Measurements from ENCODE around the gene TEX13C.

Gene TEX13C

GRCh38 chrX:125340490-125340889, 20.8 kb downstream of the TEX13C start:
- no peak for DNase-seq
- no peaks in the 10 kb centered on the region for H3K9me3 ChIP-seq
- H3K36me3 ChIP-seq = no peaks in the 10 kb centered on the region
- intact Hi-C loops (cut with DNase I; ENCODE audit: low total_unique reads) = no loop called here
- H3K4me1 ChIP-seq = no peaks in the 10 kb centered on the region
- no peaks in the 10 kb centered on the region for H3K27me3 ChIP-seq
- no peak overlapping the region for H3K27ac ChIP-seq
- no peak overlapping the region for H3K4me3 ChIP-seq
- TF ChIP-seq, protein P1, sequence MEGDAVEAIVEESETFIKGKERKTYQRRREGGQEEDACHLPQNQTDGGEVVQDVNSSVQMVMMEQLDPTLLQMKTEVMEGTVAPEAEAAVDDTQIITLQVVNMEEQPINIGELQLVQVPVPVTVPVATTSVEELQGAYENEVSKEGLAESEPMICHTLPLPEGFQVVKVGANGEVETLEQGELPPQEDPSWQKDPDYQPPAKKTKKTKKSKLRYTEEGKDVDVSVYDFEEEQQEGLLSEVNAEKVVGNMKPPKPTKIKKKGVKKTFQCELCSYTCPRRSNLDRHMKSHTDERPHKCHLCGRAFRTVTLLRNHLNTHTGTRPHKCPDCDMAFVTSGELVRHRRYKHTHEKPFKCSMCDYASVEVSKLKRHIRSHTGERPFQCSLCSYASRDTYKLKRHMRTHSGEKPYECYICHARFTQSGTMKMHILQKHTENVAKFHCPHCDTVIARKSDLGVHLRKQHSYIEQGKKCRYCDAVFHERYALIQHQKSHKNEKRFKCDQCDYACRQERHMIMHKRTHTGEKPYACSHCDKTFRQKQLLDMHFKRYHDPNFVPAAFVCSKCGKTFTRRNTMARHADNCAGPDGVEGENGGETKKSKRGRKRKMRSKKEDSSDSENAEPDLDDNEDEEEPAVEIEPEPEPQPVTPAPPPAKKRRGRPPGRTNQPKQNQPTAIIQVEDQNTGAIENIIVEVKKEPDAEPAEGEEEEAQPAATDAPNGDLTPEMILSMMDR (IDR thresholded peaks at IDR 0.05) = no peak

GRCh38 chrX:125374169-125374568, 54.5 kb downstream of the TEX13C start:
- Histone ChIP-seq H3K4me1 (no peaks in the 10 kb centered on the region), H3K36me3 (no peaks in the 10 kb centered on the region), H3K27ac (no peak overlapping the region), H3K9me3 (no peaks in the 10 kb centered on the region), H3K27me3 (no peaks in the 10 kb centered on the region), H3K4me3 (no peak overlapping the region)
- no peak for DNase-seq
- intact Hi-C loops (cut with DNase I; ENCODE audit: low total_unique reads) = no loop called here
- TF ChIP-seq, protein P1 (IDR thresholded peaks at IDR 0.05) = no peak
